OCI-LY7 (cell line): ENCODE results near the gene NPY2R.

ENCODE experiments used
- EZH2phosphoT487 ChIP-seq: fragments of 200-600 bp; sonication (generic); IDR thresholded peaks from 2 replicates; pipeline ENCODE4 v1.6.1; 2018; ENCODE audit warnings: low read depth, borderline replicate concordance, mild to moderate bottlenecking, mixed run types, antibody characterized with exemption, low read length, moderate library complexity, mixed read lengths
- TF ChIP-seq, protein P1 (sequence below): fragments of 200-600 bp; sonication (generic); conservative IDR thresholded peaks from 2 replicates; pipeline ENCODE4 v1.5.1; 2014; ENCODE audit warnings: mild to moderate bottlenecking, antibody characterized with exemption, low read length, moderate library complexity, mixed read lengths

DNA sequence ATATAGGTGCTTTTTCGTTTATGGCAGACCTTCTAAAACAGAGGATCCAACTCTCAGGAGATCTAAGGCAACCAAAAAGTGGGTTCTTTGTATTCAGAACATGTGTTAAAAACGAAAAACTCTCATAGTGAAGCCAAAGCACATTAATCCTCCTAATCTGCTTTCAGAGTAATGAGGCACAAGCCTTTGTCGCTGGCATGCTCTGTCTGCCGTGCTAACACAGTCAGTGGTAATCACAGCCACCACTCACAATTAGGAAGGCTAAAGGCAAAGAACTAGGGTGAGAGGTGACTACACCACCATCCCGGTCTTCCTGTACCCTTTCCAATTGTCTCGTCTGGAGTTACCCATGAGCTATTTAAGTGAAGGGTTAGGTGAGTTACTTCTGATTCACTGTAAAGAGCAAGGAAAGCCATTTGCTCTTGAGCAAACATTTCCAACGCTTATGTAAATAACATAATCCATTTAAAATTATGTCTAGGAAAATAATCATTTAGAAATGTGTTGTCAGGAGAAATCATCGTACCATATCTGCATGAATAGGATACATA, 40.7 kb downstream of the NPY2R start:
- TF ChIP-seq, protein P1, sequence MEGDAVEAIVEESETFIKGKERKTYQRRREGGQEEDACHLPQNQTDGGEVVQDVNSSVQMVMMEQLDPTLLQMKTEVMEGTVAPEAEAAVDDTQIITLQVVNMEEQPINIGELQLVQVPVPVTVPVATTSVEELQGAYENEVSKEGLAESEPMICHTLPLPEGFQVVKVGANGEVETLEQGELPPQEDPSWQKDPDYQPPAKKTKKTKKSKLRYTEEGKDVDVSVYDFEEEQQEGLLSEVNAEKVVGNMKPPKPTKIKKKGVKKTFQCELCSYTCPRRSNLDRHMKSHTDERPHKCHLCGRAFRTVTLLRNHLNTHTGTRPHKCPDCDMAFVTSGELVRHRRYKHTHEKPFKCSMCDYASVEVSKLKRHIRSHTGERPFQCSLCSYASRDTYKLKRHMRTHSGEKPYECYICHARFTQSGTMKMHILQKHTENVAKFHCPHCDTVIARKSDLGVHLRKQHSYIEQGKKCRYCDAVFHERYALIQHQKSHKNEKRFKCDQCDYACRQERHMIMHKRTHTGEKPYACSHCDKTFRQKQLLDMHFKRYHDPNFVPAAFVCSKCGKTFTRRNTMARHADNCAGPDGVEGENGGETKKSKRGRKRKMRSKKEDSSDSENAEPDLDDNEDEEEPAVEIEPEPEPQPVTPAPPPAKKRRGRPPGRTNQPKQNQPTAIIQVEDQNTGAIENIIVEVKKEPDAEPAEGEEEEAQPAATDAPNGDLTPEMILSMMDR: no peak
- TF ChIP-seq EZH2phosphoT487: no peak
